CD4-positive, alpha-beta T cell treated with Interleukin-2 at 100 ng/mL for 4 hours (primary cell): ENCODE measurements around the gene PNMT.
"Not testable (repeated sequence)": the region's sequence is repeated elsewhere in the genome, so short reads cannot be mapped to it uniquely, and the experiment has no call there.

Experiments
- DNase-seq: peaks from one replicate; pipeline ENCODE4 v3.0.0-alpha.2; 2020; ENCODE audit warnings: low spot score

The PNMT gene

DNA sequence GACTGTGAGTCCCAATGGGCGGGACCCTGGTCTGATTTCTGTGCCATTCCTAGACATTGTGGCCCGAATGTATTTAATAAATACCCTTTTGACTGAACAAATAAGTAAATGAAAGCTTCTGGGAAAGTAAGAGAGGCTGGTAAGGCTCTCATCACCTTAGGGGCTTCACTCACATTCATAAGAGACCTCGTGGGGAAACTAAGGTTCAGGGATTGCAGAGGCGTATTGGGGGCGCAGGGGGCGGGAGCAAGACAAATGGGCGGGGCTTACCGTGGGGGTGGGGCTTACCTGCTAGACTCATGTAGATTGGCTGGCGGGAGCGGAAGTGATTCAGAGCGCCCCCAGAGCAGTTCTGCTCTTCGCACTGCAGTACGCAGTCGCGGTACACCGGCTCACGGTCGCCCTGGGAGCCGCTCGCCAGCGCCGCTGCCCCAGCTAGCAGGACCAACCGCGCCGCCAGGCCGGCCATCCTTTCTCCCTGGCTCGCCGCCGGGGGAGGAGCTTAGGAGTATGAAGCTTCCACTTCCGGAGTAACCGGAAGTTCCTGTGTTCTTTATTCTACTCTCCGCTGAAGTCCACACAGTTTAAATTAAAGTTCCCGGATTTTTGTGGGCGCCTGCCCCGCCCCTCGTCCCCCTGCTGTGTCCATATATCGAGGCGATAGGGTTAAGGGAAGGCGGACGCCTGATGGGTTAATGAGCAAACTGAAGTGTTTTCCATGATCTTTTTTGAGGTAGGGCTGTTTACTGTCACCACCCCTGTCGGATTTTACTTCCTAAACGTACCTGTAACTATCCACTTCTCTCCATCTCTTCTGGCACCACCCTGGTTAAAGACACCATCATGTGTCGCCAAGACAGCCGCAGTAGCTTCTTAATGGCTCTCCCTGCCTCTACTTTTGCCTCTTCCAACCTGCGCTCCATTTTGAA is 19.6 kb downstream of the PNMT start, which contains the start of gene PGAP3:
PGAP3 (minus strand) TSS at position 512 of the 929 bp plus-strand sequence; CDS start at position 469, 43 bp downstream.
- DNase-seq = peak; percentile 82

DNA sequence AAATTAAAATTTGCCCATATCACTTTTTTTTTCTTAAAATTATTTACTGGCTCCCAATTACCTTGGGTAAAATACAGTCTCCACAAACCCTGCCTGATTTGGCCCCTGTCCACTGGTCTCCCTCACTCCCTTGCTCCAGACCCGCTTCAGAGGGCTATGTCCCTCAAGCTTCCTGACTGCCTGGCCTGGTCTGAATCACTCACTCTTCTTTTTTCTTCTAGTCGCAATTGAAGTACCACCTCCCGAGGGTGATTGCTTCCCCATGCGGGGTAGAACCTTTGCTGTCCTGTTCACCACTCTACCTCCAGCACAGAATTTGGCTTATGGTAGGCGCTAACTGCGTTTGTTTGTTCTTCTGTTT is 20.2 kb downstream of the PNMT start:
- no peak for DNase-seq

- DNase-seq = no peak
These were observed 20.7 kb downstream of the PNMT start for GRCh38 chr17:39688945-39689344.

- DNase-seq = no peak
These were observed 26.3 kb downstream of the PNMT start for GRCh38 chr17:39694593-39694992.

GRCh38 chr17:39695089-39695474 is 26.8 kb downstream of the PNMT start:
- no peak for DNase-seq

DNA sequence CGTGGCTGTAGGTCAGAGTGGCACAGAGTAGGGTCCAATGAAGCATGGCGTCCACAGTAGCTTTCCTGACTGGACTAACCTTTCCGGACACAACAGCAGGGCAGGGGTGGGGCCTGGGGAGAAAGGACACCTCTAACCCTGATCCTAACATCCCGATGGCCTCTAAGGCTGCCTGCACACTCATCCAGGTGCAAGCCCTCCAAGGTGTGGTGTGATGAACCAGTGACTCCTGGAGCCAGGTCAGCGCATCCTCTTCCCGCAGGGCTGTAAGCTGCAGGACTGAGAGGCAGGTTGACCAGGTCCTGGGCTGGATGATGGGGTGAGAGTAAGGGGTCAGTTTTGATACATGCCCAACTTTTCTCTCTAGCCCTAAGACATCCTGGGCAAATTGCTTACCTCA is 28.5 kb downstream of the PNMT start:
- no peak for DNase-seq

DNA sequence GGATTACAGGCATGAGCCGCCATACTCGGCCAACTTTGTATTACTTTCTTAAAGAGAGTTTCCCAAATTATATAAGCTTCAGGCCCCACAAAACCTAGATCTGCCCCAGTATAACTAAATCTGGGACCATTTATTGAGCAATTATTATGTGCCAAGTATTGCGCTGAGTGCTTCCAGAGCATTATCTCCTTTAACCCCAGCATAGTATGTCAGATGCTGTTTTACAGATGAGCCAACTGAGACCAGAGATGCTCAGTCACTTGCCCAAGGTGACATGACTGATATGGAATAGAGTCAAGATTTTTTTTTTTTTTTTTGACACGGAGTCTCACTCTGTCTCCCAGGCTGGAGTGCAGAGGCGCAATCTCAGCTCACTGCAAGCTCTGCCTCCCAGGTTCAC is 29.7 kb downstream of the PNMT start:
- DNase-seq = no peak

- not testable (repeated sequence) for DNase-seq
These were observed 31.0 kb downstream of the PNMT start for GRCh38 chr17:39699157-39699817.

DNA sequence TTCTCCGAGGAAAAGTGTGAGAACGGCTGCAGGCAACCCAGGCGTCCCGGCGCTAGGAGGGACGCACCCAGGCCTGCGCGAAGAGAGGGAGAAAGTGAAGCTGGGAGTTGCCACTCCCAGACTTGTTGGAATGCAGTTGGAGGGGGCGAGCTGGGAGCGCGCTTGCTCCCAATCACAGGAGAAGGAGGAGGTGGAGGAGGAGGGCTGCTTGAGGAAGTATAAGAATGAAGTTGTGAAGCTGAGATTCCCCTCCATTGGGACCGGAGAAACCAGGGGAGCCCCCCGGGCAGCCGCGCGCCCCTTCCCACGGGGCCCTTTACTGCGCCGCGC is 31.5 kb downstream of the PNMT start, which contains the start of gene ERBB2:
ERBB2 (plus strand) TSS at position 247 of the 330 bp plus-strand sequence. CDS start 175 bp downstream, outside the sequence.
- DNase-seq = no peak

GRCh38 chr17:39700148-39700987 is 32.1 kb downstream of the PNMT start:
- DNase-seq = no peak

DNA sequence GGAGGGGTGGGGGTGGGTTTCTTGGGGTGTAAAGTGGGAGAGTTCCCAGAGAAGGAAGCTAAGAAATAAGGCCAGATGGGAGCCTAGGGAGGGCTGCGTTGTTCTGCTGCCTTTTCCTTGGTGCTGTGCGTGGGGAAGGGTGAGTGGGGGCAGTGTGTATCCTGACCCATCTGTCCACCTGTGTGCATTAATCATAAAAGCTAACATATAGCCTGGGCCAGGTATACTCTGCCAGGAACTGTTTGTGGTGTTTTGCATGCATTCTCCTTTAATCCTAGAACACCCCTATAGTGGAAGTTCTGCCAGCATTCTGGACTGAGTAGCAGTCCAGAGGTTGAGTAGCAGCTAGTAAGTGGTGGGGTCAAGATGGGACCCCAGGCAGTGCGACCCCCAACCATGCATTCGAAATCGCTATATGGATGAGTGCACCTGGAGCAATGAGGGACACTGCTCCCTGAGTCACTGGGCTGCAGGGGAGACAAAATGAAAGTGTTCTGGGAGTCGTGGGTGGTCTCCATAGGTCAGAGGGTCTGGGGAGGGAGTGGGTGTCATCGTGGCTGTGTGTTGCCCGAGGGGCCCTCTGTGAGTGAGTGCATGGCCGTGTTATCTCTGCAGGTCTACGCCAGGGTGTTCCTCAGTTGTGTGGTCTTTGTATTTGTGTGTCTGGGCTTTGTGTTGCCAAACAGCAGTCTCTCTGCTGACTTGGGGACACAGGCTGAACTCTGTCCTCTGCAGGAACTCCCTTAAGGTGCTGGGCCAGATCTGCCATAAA is 32.9 kb downstream of the PNMT start:
- no peak for DNase-seq

DNA sequence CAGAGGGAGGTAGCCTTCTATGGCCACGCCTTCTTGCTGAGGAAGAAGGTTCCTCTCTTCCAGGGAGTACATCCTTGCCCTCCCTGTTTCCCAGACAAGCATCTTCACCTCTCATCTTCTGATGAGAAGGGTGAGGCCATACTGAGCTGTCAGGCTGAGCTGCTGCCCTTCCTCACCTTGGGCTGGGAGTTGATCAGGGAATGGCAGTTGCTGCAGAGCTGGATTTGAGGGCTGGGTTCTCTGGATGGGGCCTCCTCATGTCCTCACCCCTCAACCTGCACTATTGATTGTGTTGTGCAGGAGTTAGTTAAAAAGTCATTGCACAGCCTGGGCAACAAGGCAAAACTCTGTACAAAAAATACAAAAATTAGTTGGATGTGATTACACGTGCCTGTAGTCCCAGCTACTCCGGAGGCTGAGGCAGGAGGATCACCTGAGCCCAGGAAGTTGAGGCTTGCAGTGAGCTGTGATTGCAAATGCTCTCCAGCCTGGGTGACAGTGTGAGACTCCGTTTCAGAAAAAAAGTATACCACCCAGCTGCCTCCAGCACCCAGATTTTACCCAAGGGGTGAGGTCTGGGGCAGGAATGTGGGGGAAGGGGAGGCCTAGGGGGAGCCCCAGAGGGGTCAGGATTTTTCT is 33.6 kb downstream of the PNMT start:
- DNase-seq = no peak

DNA sequence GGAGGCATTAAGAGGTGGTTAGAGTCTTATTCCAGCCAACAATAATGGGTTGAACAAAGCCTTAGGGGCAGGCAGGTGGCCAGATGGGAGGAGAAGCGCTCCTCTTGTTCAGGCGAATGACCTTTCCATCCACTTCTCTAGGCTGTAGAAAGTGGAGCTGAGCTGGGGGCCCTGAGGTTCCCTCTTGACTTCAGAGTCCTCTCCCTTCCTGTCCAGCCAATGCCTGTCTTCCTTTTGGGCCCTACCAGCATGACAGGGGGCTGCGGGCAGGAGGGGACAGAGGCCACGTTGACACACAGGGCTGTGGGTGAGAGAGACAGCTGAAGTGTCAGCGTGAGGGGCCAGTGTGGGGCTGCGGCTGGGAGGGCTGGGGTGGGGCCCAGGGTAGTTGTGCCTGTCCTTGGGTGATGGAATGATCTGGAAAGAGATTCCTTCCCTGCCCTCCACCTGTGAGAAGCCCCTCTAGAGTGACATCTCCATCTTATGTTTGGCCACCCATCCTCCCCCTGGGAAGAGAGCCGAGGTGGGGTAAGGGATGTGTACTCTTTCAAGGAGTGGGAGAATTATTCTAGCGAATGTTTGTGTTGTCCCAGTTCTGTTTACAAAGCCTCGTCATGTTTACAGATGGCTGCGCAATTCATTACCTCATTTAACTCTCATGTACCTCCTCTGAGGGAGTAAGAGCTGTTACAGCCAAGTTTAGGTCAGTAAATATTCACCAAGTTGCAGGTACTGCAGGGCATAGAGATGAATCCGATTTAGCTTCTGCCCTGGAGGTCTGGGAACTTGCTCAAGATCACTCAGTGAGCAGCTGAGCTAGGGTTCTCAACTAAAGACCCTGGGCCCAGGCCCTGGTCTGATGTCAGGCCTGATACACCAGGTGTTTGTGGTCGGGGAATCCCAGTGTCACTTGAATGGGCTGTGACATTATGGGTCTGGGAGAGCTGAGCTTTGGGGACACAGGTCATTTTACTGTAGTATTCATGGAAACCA is 34.9 kb downstream of the PNMT start:
- DNase-seq = no peak

DNA sequence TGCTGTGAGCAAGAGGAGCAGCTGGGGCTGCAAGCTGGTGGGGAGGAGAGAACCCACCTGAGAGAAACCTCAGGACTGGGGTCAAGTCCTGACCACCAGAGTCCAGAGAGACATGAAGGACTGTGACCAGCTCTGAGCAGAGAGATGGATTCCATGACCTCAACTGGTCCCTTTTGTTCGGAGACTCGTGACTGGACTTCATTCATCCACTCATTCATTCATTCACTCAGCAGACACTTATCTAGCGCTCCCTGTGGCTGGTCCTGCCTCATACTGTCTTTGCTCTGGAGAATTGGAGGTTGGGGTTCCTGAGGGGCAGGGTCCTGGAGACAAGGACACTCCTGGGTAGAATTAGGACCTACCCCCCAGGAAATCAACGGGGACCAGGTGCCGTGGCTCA is 35.7 kb downstream of the PNMT start:
- no peak for DNase-seq

DNA sequence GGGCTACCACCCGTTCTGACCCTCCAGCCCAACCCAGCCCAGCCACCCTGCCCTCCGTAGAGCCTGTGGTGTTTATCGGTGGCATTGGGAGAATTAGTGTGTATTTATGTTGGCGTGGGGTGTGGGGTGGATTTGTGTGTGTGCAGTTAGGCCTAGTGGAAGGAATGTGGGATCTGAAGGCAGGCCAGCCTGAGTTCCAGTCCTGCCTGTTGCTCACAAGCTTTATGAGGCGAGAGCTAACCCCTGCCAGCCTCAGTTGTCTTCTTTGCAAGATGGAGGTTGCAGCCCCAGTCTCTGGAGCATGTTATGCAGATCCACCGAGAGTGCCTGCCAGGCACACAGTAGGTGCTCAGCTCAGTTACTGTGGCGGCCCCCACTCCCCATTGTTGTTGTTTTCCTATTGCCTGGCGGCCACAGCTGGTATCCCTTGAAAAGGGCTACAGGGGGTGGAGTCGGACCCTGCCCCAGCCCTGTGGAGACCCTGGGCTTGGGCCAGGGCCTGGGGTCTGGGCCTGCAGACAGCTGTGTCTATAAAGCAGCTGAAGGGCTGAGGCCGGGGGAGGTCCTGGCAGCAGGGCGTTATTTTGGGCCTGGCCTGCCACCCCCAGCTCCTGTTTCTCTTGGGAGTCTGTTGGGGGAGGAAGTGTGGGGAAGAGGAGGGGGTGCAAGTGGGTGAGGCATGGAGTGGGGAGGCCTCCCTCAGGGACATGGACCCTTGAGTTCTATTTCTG is 36.7 kb downstream of the PNMT start:
- DNase-seq = no peak

GRCh38 chr17:39705786-39706348 is 37.6 kb downstream of the PNMT start:
- no peak for DNase-seq

DNA sequence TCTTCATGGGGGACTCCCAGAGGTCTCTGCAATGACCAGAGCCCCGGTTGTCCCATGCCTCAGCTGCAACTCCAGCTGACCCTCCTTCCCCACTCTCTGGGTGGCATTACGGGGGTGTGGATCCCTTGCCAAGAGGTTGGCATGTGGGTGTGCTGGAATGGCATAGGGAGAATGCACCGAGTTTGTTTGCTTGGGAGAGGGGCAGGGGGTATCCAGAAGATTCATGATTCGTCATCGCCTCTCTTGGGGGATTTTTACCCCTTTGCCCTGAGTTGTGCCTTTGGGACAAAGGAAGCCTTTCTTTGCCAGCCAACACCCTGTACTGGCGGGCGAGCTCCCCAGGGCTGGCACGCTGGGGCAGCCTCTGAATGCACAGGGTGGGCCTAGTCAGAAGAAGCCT is 38.1 kb downstream of the PNMT start:
- DNase-seq = no peak

DNA sequence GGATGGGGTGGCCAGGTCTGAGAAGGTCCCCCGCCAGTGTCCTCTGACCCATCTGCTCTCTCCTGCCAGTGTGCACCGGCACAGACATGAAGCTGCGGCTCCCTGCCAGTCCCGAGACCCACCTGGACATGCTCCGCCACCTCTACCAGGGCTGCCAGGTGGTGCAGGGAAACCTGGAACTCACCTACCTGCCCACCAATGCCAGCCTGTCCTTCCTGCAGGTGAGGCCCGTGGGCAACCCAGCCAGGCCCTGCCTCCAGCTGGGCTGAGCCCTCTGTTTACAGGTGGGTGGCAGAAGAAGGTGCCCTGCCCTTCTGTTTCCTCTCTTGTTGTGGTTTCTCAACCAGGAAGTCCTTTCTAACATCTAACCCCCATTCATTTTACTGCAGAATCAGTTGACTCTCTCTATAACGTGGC is 38.7 kb downstream of the PNMT start:
- peak; percentile 18 for DNase-seq
